ENCODE data around the gene LCT.

GRCh38 chr2:135876066-135876711 is 39.2 kb upstream of the LCT start, which contains the start of gene MCM6:
- TF ChIP-seq CTCF (IDR thresholded peaks at IDR 0.05) (no peak), EP300 (IDR thresholded peaks at IDR 0.05) (no peak), RFX5 (IDR thresholded peaks at IDR 0.05) (no peak), MYC (IDR thresholded peaks at IDR 0.05; ENCODE audit: borderline replicate concordance, low read length) (no peak), RAD21 (conservative IDR thresholded peaks at IDR 0.05 in 1 of 2, IDR thresholded peaks at IDR 0.05 in 1 of 2) (no peak), REST (IDR thresholded peaks at IDR 0.05) (no peak), GATA3 (IDR thresholded peaks at IDR 0.05; ENCODE audit: borderline replicate concordance) (peak; percentile 28; the same call in 1 of the 2 replicates), CBX2 (IDR thresholded peaks at IDR 0.05; ENCODE audit: borderline replicate concordance, low read depth) (no peak), POLR2A (IDR thresholded peaks at IDR 0.05; ENCODE audit: low read length) (peak; percentile 23; the same call in 1 of the 2 replicates)
